Fibroblast of mammary gland (primary cell): ENCODE results near the gene KRT38.

Experiments
- DNase-seq: peaks from one replicate; pipeline ENCODE4 v3.0.0-alpha.2; 2010; ENCODE audit warnings: low read depth
- H3K4me3 ChIP-seq: 2 replicates; pipeline ENCODE4 v1.5.1; 2011; ENCODE audit warnings: low read depth, mild to moderate bottlenecking, low read length, moderate library complexity; ENCODE audit not compliant: control insufficient read depth
- CTCF ChIP-seq: conservative IDR thresholded peaks from 2 replicates; pipeline ENCODE4 v1.5.1; 2011; ENCODE audit warnings: low read depth, low read length, inconsistent platforms; ENCODE audit not compliant: control insufficient read depth, insufficient read depth

Gene KRT38

GRCh38 chr17:41483531-41483930 is 42.7 kb upstream of the KRT38 start:
- no peak overlapping the region for H3K4me3 ChIP-seq
- no peak for DNase-seq
- no peak for TF ChIP-seq CTCF

GRCh38 chr17:41481036-41481435 is 40.3 kb upstream of the KRT38 start, which contains the start of gene KRT35:
TSS of gene KRT35 (minus strand) at chr17:41481151. CDS start at chr17:41481097, 54 bp downstream.
- H3K4me3 ChIP-seq: no peak within 1 kb of the TSS
- no peak for DNase-seq
- no peak for TF ChIP-seq CTCF

- no peak for TF ChIP-seq CTCF
- H3K4me3 ChIP-seq: no peak overlapping the region
Measured at GRCh38 chr17:41480581-41480980, 39.8 kb upstream of the KRT38 start.

GRCh38 chr17:41480136-41480535 is 39.4 kb upstream of the KRT38 start:
- DNase-seq: no peak
- no peak for TF ChIP-seq CTCF
- H3K4me3 ChIP-seq: no peak overlapping the region

More at GRCh38 chr17:41480581-41480980, 39.8 kb upstream of the KRT38 start:
- no peak for DNase-seq

- no peak for DNase-seq
- no peak for TF ChIP-seq CTCF
- no peak overlapping the region for H3K4me3 ChIP-seq
Measured at GRCh38 chr17:41478237-41478636, 37.5 kb upstream of the KRT38 start.

- no peak for TF ChIP-seq CTCF
- DNase-seq: no peak
- H3K4me3 ChIP-seq: no peak overlapping the region
Measured at GRCh38 chr17:41476866-41477815, 36.4 kb upstream of the KRT38 start.
